ENCODE data around the gene SLC29A1. TPM values are rescaled to one million over a fixed set of nuclear protein-coding genes. Genes with fewer than 3 reads are reported as not detected.

The SLC29A1 gene
- total RNA-seq, 1 donor from 2014 or later: 55.0 TPM

- peaks cover 28% of the 10 kb centered on the region for H3K4me1 Mint-ChIP-seq
- H3K4me3 Mint-ChIP-seq: no peak overlapping the region
- H3K36me3 Mint-ChIP-seq (ENCODE audit: low read depth): no peaks in the 10 kb centered on the region
- H3K27me3 Mint-ChIP-seq (ENCODE audit: low read depth): no peaks in the 10 kb centered on the region
- H3K9me3 Mint-ChIP-seq: no peaks in the 10 kb centered on the region
- no peak overlapping the region for H3K27ac Mint-ChIP-seq (ENCODE audit: unreplicated experiment)
- no peak for DNase-seq (ENCODE audit: low read depth, low spot score)
- no peak for TF ChIP-seq CTCF (conservative IDR thresholded peaks at IDR 0.05)
These were observed 9.5 kb downstream of the SLC29A1 start for GRCh38 chr6:44232676-44233566.

GRCh38 chr6:44233567-44234100 lies 10.2 kb downstream of the SLC29A1 start:
- H3K4me1 Mint-ChIP-seq: peaks cover 35% of the 10 kb centered on the region
- H3K27ac Mint-ChIP-seq (ENCODE audit: unreplicated experiment): no peak overlapping the region
- H3K27me3 Mint-ChIP-seq (ENCODE audit: low read depth): no peaks in the 10 kb centered on the region
- no peaks in the 10 kb centered on the region for H3K9me3 Mint-ChIP-seq
- H3K4me3 Mint-ChIP-seq: no peak overlapping the region
- no peaks in the 10 kb centered on the region for H3K36me3 Mint-ChIP-seq (ENCODE audit: low read depth)
- no peak for DNase-seq (ENCODE audit: low read depth, low spot score)
- no peak for TF ChIP-seq CTCF (conservative IDR thresholded peaks at IDR 0.05)

DNA sequence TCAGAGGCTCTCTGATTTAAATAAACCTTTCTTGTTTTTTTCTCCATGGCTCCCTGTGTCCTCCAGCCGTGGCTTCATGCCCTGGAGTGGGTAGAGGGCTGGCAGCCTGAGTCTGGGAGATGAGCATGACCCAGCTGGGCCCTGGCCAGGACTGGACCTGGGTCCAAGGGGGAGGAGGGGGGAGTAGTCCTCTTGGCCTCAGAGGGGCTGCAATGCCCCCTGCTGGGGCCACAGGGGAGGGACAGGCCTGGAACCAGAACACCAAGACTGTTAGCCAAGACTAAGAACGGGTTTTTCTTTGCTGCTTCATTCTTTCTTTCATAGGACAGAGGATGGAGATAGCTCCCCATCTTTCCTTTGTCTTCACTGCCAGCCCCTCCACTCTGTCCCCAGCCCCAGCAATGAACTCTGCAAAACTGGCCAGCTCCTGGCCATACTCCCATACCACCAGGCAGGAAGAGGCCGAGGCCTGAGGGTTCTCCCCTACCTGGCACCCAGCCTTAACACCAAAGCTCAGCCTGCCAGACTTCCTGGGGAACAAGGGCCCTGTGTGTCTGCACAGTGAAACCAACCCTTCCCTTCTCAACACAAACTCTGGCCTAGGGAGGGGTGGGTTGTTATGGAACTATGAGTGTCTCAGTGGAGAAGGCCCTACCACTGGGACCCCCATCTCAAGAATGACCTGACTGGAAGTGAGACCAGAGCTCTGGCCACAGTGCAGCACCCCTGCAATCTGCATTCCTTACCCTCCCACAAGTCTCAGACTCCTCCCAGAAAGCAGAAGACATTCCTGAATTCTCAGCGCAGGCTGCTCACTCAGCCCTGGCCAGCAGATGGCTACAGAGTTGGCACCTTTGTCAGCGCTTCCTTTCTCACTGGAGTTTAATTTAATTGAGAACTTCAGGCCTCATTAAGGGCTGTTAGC lies 11.0 kb downstream of the SLC29A1 start:
- Mint-ChIP-seq H3K4me1 (peaks cover 36% of the 10 kb centered on the region), H3K9me3 (no peaks in the 10 kb centered on the region), H3K36me3 (ENCODE audit: low read depth) (no peaks in the 10 kb centered on the region), H3K27ac (ENCODE audit: unreplicated experiment) (no peak overlapping the region), H3K4me3 (no peak overlapping the region), H3K27me3 (ENCODE audit: low read depth) (no peaks in the 10 kb centered on the region)
- no peak for DNase-seq (ENCODE audit: low read depth, low spot score)
- TF ChIP-seq CTCF (conservative IDR thresholded peaks at IDR 0.05): peak; percentile 74

GRCh38 chr6:44235269-44235668 lies 11.9 kb downstream of the SLC29A1 start:
- Mint-ChIP-seq H3K27ac (ENCODE audit: unreplicated experiment) (no peak overlapping the region), H3K36me3 (ENCODE audit: low read depth) (no peaks in the 10 kb centered on the region), H3K27me3 (ENCODE audit: low read depth) (no peaks in the 10 kb centered on the region), H3K4me3 (no peak overlapping the region), H3K9me3 (no peaks in the 10 kb centered on the region), H3K4me1 (peaks cover 36% of the 10 kb centered on the region)
- TF ChIP-seq CTCF (conservative IDR thresholded peaks at IDR 0.05): no peak
- DNase-seq (ENCODE audit: low read depth, low spot score): no peak

DNA sequence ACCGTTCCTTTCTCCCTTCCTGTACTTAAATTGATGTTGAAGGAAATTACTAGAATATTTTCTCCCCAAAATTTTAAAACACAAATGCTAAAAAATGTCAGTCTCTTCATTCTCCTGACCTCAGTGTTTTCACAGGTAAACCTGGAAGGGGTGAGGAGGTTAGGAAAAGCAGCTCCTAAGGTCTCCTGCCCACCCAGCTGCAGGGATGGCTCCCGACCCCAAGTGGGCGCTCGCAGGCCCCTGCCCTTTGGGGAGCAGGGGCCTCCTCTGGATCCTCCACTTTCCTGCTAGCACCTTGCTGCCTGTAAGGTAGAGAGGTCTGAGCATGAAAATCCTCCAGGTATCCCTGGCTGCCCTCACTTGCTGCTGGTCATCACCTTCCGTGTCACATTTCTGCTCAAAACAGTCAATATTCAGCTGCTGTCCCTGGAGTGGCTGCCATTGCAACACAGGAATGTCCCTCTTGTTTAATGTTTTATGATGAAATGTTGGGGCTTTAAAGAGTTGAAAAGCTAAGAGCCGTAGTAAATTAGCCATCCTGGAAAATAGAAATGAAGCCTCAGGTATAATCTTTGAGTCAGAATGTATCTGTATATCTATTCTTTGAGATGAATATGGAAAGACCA lies 12.6 kb downstream of the SLC29A1 start:
- Mint-ChIP-seq H3K9me3 (no peaks in the 10 kb centered on the region), H3K36me3 (ENCODE audit: low read depth) (no peaks in the 10 kb centered on the region), H3K4me1 (peaks cover 36% of the 10 kb centered on the region), H3K27ac (ENCODE audit: unreplicated experiment) (no peak overlapping the region), H3K27me3 (ENCODE audit: low read depth) (no peaks in the 10 kb centered on the region), H3K4me3 (peak overlapping the region; percentile 6)
- no peak for TF ChIP-seq CTCF (conservative IDR thresholded peaks at IDR 0.05)
- no peak for DNase-seq (ENCODE audit: low read depth, low spot score)
